ENCODE measurements around the gene NUDT8.

NUDT8 gene

DNA sequence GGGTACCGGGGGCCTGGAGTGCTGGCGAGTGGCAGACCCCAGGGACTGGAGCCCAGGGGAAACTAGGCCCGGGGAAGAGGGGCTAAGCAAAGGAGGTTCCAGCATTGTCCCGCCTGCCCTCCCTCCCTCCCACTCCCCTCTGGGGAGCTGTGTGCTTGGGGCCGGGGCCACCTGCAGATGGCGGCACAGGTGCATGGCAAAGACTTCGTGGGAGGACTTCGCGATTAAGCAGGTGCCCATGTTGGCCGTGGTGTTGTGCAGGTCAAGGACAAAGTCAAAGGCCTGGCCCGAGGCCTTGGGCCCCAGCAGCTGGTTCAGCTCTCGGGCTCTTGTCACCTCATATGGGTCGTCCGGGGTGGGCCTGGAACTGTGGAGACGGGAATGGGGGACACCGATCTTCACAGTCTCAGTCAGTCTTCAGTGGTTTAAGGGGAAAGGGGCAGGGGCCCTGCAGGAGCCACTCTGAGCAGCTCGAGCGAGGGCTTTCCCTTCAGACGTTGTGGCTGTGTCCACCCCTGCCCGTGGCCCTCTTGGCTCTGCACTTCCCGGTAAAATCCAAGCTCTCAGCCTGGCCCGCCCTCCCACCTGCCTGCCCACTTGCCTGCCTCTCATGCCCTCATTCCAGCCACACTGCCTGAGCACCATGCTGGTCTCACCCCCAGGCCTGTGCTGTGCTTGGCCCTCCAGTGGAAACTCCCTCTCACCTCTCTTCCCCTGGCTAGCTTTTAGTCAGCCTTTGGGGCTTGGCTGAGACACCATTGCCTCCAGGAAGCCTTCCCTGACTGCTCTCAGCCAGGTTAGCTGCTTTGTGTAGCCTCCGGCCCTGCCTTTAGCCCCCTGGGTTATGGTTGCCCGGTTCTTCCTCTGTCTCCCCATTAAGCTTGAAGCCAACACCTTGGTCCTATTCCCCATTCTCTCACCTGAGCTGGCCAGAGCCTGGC is 16.1 kb upstream of the NUDT8 start:
- no peak for DNase-seq
- CTCF ChIA-PET = interaction anchor here (1.0 to 11.8 kb wide), 8 partner anchors 12 to 289 kb away, joined by 3 to 169 read pairs (median 4); partner anchors contain the start of genes GSTP1, NUDT8 and TBX10
- POLR2A ChIA-PET = interaction anchor here (0.9 kb wide), 1 partner anchor 16 kb away, joined by 3 read pairs; the partner anchor contains the start of gene NUDT8
- Histone ChIP-seq H3K36me3 (ENCODE audit: control insufficient read depth in 4 of 4, insufficient read depth in 4 of 4, low read length in 3 of 4) (no peaks in the 10 kb centered on the region), H3K27ac (ENCODE audit: insufficient read depth in 1 of 2, low read depth in 1 of 2, low read length in 2 of 2, poor library complexity in 1 of 2, severe bottlenecking in 2 of 2) (no peak overlapping the region), H3K9me3 (ENCODE audit: control extremely low read depth in 1 of 5, control insufficient read depth in 4 of 5, insufficient read depth in 2 of 5, low read depth in 1 of 5, low read length in 4 of 5) (peaks cover 0 to 4% (median 0%) of the 10 kb centered on the region in 5 experiments), H3K27me3 (replicated peaks in 2 of 5; ENCODE audit: control insufficient read depth in 4 of 5, insufficient read depth in 5 of 5, low read length in 4 of 5) (no peaks in the 10 kb centered on the region), H3K4me1 (ENCODE audit: control extremely low read depth in 1 of 4, control insufficient read depth in 4 of 4, insufficient read depth in 4 of 4, low read length in 3 of 4) (peaks cover 4 to 63% (median 56%) of the 10 kb centered on the region in 4 experiments), H3K4me3 (ENCODE audit: control insufficient read depth in 1 of 7, extremely low read depth in 1 of 7, insufficient read depth in 4 of 7, low read depth in 2 of 7, low read length in 6 of 7) (peak overlapping the region in 1 of 7 experiments; percentile 23)
- WGBS (ENCODE audit: insufficient coverage) = 89% methylated on average over 21 of the region's 24 CpGs

DNA sequence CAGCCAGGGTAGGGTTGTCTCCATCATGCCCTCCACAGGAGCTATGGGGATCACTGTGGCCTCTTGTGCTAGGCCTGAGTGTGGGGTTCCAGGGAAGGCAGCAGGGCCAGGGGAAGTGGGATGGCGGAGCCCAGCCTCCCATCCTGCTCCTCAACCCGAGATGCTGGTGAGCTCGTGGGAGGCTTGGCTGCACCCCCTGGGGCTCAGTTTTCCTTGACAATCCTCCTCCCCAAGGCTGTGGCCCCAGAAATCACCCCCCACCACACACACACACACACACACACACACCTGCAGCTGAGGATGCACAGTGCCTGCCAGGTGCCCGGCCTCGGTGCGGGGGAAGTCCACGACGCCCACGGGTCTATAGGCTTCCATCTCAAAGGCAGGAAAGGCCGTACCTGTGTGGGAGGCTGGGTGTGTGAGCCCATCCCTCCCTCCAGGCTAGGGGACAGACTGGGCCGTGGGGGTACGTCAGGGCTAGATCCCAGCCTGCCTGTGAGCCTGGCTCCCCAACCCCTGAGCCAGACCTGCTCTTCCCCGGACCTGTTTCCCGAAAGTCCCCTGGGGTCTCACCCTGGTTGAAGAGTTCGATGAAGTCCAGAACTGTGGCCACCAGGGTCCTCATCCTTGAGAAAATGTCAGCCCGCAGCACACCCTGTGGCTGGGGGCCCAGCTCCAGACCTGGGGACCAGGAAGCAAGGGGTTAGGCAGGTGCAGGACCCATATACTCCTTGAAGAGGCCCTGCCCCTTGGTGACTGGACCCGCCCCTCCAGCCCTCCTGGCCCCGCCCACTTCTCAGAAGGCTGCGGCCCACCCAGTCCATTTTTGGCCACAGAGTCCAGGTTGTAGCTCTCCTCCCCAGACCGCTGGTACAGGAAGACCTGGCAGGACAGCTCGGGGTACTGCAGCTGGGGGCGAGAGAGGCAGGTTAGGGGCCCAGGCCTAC is 15.0 kb upstream of the NUDT8 start:
- H3K9me3 ChIP-seq (ENCODE audit: control extremely low read depth in 1 of 5, control insufficient read depth in 4 of 5, insufficient read depth in 2 of 5, low read depth in 1 of 5, low read length in 4 of 5) = peaks cover 0 to 4% (median 0%) of the 10 kb centered on the region in 5 experiments
- H3K27me3 ChIP-seq (replicated peaks in 2 of 5; ENCODE audit: control insufficient read depth in 4 of 5, insufficient read depth in 5 of 5, low read length in 4 of 5) = no peaks in the 10 kb centered on the region
- H3K27ac ChIP-seq (ENCODE audit: insufficient read depth in 1 of 2, low read depth in 1 of 2, low read length in 2 of 2, poor library complexity in 1 of 2, severe bottlenecking in 2 of 2) = no peak overlapping the region
- ChIA-PET POLR2A (no interaction called here), CTCF (interaction anchor here (0.9 to 11.8 kb wide), 6 partner anchors 11 to 288 kb away, joined by 3 to 169 read pairs (median 3); partner anchors contain the start of genes NUDT8 and TBX10)
- 94% methylated on average over 14 of the region's 22 CpGs for WGBS (ENCODE audit: insufficient coverage)
- peaks cover 4 to 57% (median 47%) of the 10 kb centered on the region in 4 experiments for H3K4me1 ChIP-seq (ENCODE audit: control extremely low read depth in 1 of 4, control insufficient read depth in 4 of 4, insufficient read depth in 4 of 4, low read length in 3 of 4)
- DNase-seq = no peak
- H3K4me3 ChIP-seq (ENCODE audit: control insufficient read depth in 1 of 7, extremely low read depth in 1 of 7, insufficient read depth in 4 of 7, low read depth in 2 of 7, low read length in 6 of 7) = no peak overlapping the region
- H3K36me3 ChIP-seq (ENCODE audit: control insufficient read depth in 4 of 4, insufficient read depth in 4 of 4, low read length in 3 of 4) = no peaks in the 10 kb centered on the region

DNA sequence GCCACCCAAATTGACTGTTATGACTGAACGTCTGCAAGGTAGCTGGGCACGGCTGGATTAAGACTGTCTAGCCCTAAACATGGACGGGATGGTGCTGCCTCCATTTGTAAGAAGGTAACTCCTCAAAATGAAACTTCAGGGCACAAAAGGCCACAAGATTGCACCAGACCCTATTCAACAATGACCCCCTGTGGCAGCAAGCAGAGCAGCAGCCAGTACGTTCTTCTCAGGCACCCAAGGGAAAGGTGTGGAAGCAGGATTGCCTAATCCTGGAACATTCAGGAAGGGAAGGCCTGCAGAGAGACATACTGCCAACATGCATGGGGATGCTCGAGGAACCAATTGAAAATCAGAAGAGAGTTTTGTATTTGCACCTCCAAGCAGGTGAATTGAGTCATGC is 14.3 kb upstream of the NUDT8 start:
- POLR2A ChIA-PET = no interaction called here
- Histone ChIP-seq H3K9me3 (ENCODE audit: control extremely low read depth in 1 of 5, control insufficient read depth in 4 of 5, insufficient read depth in 2 of 5, low read depth in 1 of 5, low read length in 4 of 5) (peaks cover 0 to 4% (median 0%) of the 10 kb centered on the region in 5 experiments), H3K4me3 (ENCODE audit: control insufficient read depth in 1 of 7, extremely low read depth in 1 of 7, insufficient read depth in 4 of 7, low read depth in 2 of 7, low read length in 6 of 7) (no peak overlapping the region), H3K36me3 (ENCODE audit: control insufficient read depth in 4 of 4, insufficient read depth in 4 of 4, low read length in 3 of 4) (no peaks in the 10 kb centered on the region), H3K27me3 (replicated peaks in 2 of 5; ENCODE audit: control insufficient read depth in 4 of 5, insufficient read depth in 5 of 5, low read length in 4 of 5) (no peaks in the 10 kb centered on the region), H3K27ac (ENCODE audit: insufficient read depth in 1 of 2, low read depth in 1 of 2, low read length in 2 of 2, poor library complexity in 1 of 2, severe bottlenecking in 2 of 2) (no peak overlapping the region), H3K4me1 (ENCODE audit: control extremely low read depth in 1 of 4, control insufficient read depth in 4 of 4, insufficient read depth in 4 of 4, low read length in 3 of 4) (peaks cover 4 to 50% (median 41%) of the 10 kb centered on the region in 4 experiments)
- CTCF ChIA-PET = interaction anchor here (0.9 to 11.8 kb wide), 5 partner anchors 11 to 231 kb away, joined by 3 to 169 read pairs (median 3); partner anchors contain the start of genes NUDT8 and TBX10
- DNase-seq = peak in 2 of 3 donors; percentile 57 to 61
- 95% methylated on average over 5 of the region's 5 CpGs for WGBS (ENCODE audit: insufficient coverage)

DNA sequence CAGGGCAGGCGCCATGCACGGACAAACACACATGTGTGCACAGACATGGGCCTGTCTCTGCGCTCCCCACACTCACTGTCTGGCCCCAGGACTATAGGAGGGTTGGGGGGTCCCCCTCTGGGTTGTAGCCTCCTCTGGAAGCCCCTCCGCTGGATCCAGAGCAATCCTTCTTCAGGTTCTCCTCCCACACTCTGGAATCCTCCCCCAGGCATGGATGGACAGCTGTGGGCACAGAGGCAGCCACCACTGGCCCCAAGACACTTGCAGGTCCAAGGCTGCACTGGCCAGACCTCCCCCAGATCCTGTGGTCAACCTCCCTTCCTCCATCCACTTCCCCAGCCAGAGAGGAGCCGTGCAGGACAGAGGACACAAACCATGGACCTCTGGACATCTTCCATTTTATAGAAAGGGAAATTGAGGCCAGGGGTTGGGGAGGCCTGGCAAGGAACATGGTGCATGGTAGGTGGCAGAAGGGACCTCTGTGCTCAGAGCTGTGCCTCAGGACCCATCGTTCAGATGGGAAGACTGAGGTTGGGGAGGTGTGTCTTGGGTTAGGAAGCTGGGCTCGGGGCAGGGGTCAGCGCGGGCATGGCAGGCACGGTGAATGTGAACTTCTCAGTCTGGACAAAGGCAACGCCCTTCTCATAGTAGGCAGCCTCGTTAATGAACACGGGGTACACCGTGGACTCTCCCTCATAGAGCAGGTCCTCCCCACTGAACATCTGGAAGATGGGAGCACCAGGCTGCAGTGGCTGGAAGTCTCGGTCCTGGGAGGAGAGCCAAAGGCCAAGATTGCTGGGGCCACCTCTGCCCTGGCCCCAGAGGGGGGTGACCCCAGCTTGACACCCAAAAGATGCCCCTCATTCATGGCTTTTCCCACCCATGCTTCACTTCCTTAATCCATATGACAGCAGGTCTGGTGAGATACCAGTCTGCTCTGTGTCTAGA is 12.7 kb upstream of the NUDT8 start:
- POLR2A ChIA-PET = no interaction called here
- CTCF ChIA-PET = interaction anchor here (1.3 to 11.8 kb wide), 4 partner anchors 9 to 48 kb away, joined by 3 to 169 read pairs (median 54); partner anchors contain the start of genes NUDT8 and TBX10
- H3K36me3 ChIP-seq (ENCODE audit: control insufficient read depth in 4 of 4, insufficient read depth in 4 of 4, low read length in 3 of 4) = no peaks in the 10 kb centered on the region
- H3K9me3 ChIP-seq (ENCODE audit: control extremely low read depth in 1 of 5, control insufficient read depth in 4 of 5, insufficient read depth in 2 of 5, low read depth in 1 of 5, low read length in 4 of 5) = peaks cover 0 to 4% (median 0%) of the 10 kb centered on the region in 5 experiments
- no peak for DNase-seq
- H3K27ac ChIP-seq (ENCODE audit: insufficient read depth in 1 of 2, low read depth in 1 of 2, low read length in 2 of 2, poor library complexity in 1 of 2, severe bottlenecking in 2 of 2) = no peak overlapping the region
- no peaks in the 10 kb centered on the region for H3K27me3 ChIP-seq (replicated peaks in 2 of 5; ENCODE audit: control insufficient read depth in 4 of 5, insufficient read depth in 5 of 5, low read length in 4 of 5)
- no peak overlapping the region for H3K4me3 ChIP-seq (ENCODE audit: control insufficient read depth in 1 of 7, extremely low read depth in 1 of 7, insufficient read depth in 4 of 7, low read depth in 2 of 7, low read length in 6 of 7)
- peaks cover 1 to 34% (median 25%) of the 10 kb centered on the region in 4 experiments for H3K4me1 ChIP-seq (ENCODE audit: control extremely low read depth in 1 of 4, control insufficient read depth in 4 of 4, insufficient read depth in 4 of 4, low read length in 3 of 4)
- WGBS (ENCODE audit: insufficient coverage) = 97% methylated on average over 14 of the region's 15 CpGs

DNA sequence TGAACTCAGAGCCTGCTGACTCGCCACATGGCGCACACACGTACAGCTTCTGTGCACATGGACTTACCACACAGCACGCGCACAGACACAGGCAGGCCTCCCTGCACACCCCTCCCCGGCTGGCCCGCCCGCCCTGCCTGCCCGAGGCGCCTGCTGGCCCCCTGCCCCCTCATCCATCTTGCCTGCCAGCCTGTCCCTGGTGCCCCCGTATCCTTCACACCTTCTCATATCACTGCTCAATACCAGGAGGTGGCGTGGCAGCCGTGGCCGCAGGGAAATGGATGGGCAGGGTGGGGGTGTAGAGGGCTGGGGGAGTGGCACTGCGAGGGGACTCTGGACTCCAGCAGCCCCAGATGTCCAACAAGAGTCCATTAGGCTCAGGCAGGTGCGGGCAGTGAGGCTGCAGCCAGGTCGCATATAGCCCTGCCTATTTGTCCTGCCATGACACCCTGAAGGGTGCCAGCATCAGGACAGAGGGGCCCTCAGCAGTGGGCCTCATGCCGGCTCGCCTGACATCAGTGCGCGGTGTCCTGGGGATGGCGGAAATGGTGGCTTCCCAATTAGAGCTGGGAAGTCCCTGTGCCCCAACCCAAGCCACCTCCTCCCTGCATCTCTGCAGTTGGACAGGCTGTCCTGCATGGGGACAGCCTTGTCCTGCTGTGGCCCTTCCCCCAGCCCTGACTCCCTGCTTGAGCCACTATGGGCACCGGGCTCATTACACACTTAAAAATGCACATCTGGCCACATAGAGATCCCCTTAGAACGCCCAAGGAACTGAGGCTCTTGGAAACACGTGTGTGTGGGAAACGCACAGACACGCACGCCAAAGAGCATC is 11.8 kb upstream of the NUDT8 start:
- 97% methylated on average over 19 of the region's 28 CpGs for WGBS (ENCODE audit: insufficient coverage)
- H3K4me3 ChIP-seq (ENCODE audit: control insufficient read depth in 1 of 7, extremely low read depth in 1 of 7, insufficient read depth in 4 of 7, low read depth in 2 of 7, low read length in 6 of 7) = no peak overlapping the region
- ChIA-PET POLR2A (no interaction called here), CTCF (interaction anchor here (1.2 to 16.8 kb wide), 4 partner anchors 6 to 17 kb away, joined by 4 to 169 read pairs (median 54); partner anchors contain the start of gene ACY3)
- DNase-seq = no peak
- no peaks in the 10 kb centered on the region for H3K36me3 ChIP-seq (ENCODE audit: control insufficient read depth in 4 of 4, insufficient read depth in 4 of 4, low read length in 3 of 4)
- H3K27ac ChIP-seq (ENCODE audit: insufficient read depth in 1 of 2, low read depth in 1 of 2, low read length in 2 of 2, poor library complexity in 1 of 2, severe bottlenecking in 2 of 2) = no peak overlapping the region
- H3K9me3 ChIP-seq (ENCODE audit: control extremely low read depth in 1 of 5, control insufficient read depth in 4 of 5, insufficient read depth in 2 of 5, low read depth in 1 of 5, low read length in 4 of 5) = peaks cover 0 to 4% (median 0%) of the 10 kb centered on the region in 5 experiments
- no peaks in the 10 kb centered on the region for H3K27me3 ChIP-seq (replicated peaks in 2 of 5; ENCODE audit: control insufficient read depth in 4 of 5, insufficient read depth in 5 of 5, low read length in 4 of 5)
- H3K4me1 ChIP-seq (ENCODE audit: control extremely low read depth in 1 of 4, control insufficient read depth in 4 of 4, insufficient read depth in 4 of 4, low read length in 3 of 4) = peaks cover 0 to 25% (median 16%) of the 10 kb centered on the region in 4 experiments

Data from common myeloid progenitor, CD34-positive (primary cell).